Measurements from ENCODE around the gene PACRG.

DNA sequence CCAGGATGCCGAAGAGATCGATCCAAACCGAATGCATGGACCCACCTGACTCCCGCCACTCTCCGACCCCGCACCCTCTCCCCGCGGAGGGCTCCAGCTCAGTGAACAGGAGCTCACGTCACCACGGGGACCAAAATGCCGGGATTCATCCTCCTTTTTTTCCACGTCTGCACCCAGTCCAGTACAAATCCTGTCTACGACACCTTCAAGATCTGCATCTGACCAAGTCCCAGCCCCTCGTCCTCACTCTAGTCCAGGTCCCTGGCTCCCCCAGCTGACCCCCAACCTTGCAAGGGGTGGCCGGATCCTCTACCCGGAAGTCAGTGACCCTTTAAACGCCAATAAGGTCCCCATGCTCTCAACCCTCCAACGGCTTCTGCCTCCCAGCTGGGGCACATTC, 593.9 kb downstream of the PACRG start:
- TF ChIP-seq POLR2AphosphoS5 (IDR thresholded peaks at IDR 0.05; ENCODE audit: low read depth, low read length) = no peak
- TF ChIP-seq POLR2A (IDR thresholded peaks at IDR 0.05; ENCODE audit: low read depth, low read length) = no peak
- TF ChIP-seq TAF1 (IDR thresholded peaks at IDR 0.05; ENCODE audit: low read depth, low read length) = no peak

All from GM12891 (cell line).